Suprapubic skin (tissue), 4 donors: ENCODE data around the gene DPYD. TPM values are rescaled to one million over a fixed set of nuclear protein-coding genes. Genes with fewer than 3 reads are reported as not detected.

Experiments
- DNase-seq, 2 donors: peaks; one replicate each; pipeline ENCODE4 v3.0.0-alpha.2; 2019; ENCODE audit warnings: low spot score in 2 of 2
- H3K27ac ChIP-seq: fragments of 200-600 bp; sonication (generic); one replicate; pipeline ENCODE4 v1.5.1; 2019
- H3K27me3 ChIP-seq: fragments of 200-600 bp; sonication (generic); one replicate; pipeline ENCODE4 v1.5.1; 2019
- H3K36me3 ChIP-seq: fragments of 200-600 bp; sonication (generic); one replicate; pipeline ENCODE4 v1.5.1; 2019
- H3K4me1 ChIP-seq: fragments of 200-600 bp; sonication (generic); one replicate; pipeline ENCODE4 v1.5.1; 2019
- H3K4me3 ChIP-seq: fragments of 200-600 bp; sonication (generic); one replicate; pipeline ENCODE4 v1.5.1; 2019; ENCODE audit warnings: mild to moderate bottlenecking
- H3K9me3 ChIP-seq: fragments of 200-600 bp; sonication (generic); one replicate; pipeline ENCODE4 v1.5.1; 2019
- CTCF ChIP-seq, 2 donors: fragments of 200-600 bp in 1 of 2; fragments of 450-650 bp in 1 of 2; sonication (generic) in 1 of 2; IDR thresholded peaks; one replicate each; pipeline ENCODE4 v1.5.1; 2016 to 2019; ENCODE audit warnings: antibody characterized with exemption in 2 of 2, mild to moderate bottlenecking in 1 of 2, moderate library complexity in 1 of 2
- EP300 ChIP-seq: sonication (generic); formaldehyde crosslinking; IDR thresholded peaks from one replicate; pipeline ENCODE4 v1.6.1; 2017; ENCODE audit warnings: antibody characterized with exemption
- POLR2A ChIP-seq, 2 donors: fragments of 450-650 bp; IDR thresholded peaks; one replicate each; pipeline ENCODE4 v1.6.1; 2017; ENCODE audit warnings: antibody characterized with exemption in 2 of 2, mild to moderate bottlenecking in 2 of 2, moderate library complexity in 2 of 2
- POLR2AphosphoS5 ChIP-seq, 3 donors: sonication (generic); formaldehyde crosslinking; IDR thresholded peaks; one replicate each; pipeline ENCODE4 v1.6.1; 2017; ENCODE audit warnings: antibody characterized with exemption in 3 of 3
- WGBS: methylation state at CpG from one replicate; pipeline ENCODE4 v1.1.5; 2018; 5-methylcytosine and 5-hydroxymethylcytosine counted together
- total RNA-seq, 4 donors: library from RNA; depleted of rRNA; stranded (reverse); fragments of >200 nt; gene quantifications; one replicate each; pipeline ENCODE4 v1.1.0, GENCODE V29; 2016

DPYD gene
- total RNA-seq, 4 donors from 2014 or later = 10.1 to 31.9 (median 11.6) TPM

- H3K27ac ChIP-seq = no peak overlapping the region
- DNase-seq = no peak
- no peaks in the 10 kb centered on the region for H3K4me1 ChIP-seq
- no peaks in the 10 kb centered on the region for H3K27me3 ChIP-seq
- TF ChIP-seq POLR2A (IDR thresholded peaks at IDR 0.05) = no peak
- no peak for TF ChIP-seq POLR2AphosphoS5 (IDR thresholded peaks at IDR 0.05)
- TF ChIP-seq EP300 = no peak
- no peak for TF ChIP-seq CTCF (IDR thresholded peaks at IDR 0.05)
- 83% methylated on average over 3 of the region's 3 CpGs for WGBS
- no peaks in the 10 kb centered on the region for H3K9me3 ChIP-seq
- no peak overlapping the region for H3K4me3 ChIP-seq
- no peaks in the 10 kb centered on the region for H3K36me3 ChIP-seq
These were observed 317.6 kb downstream of the DPYD start for GRCh38 chr1:97603218-97603617.

GRCh38 chr1:97599447-97599846 lies 321.4 kb downstream of the DPYD start:
- 79% methylated on average over 2 of the region's 2 CpGs for WGBS
- H3K4me1 ChIP-seq = no peaks in the 10 kb centered on the region
- DNase-seq = no peak
- H3K27ac ChIP-seq = no peak overlapping the region
- no peaks in the 10 kb centered on the region for H3K36me3 ChIP-seq
- H3K9me3 ChIP-seq = no peaks in the 10 kb centered on the region
- no peak overlapping the region for H3K4me3 ChIP-seq
- no peaks in the 10 kb centered on the region for H3K27me3 ChIP-seq
- TF ChIP-seq POLR2AphosphoS5 (IDR thresholded peaks at IDR 0.05) (no peak), EP300 (no peak), CTCF (IDR thresholded peaks at IDR 0.05) (no peak), POLR2A (IDR thresholded peaks at IDR 0.05) (no peak)

GRCh38 chr1:97593192-97593591 lies 327.6 kb downstream of the DPYD start:
- H3K36me3 ChIP-seq = no peaks in the 10 kb centered on the region
- H3K4me3 ChIP-seq = no peak overlapping the region
- H3K27ac ChIP-seq = no peak overlapping the region
- WGBS = 83% methylated on average over 8 of the region's 8 CpGs
- no peaks in the 10 kb centered on the region for H3K27me3 ChIP-seq
- H3K9me3 ChIP-seq = no peaks in the 10 kb centered on the region
- TF ChIP-seq POLR2AphosphoS5 (IDR thresholded peaks at IDR 0.05) (no peak), CTCF (IDR thresholded peaks at IDR 0.05) (no peak), POLR2A (IDR thresholded peaks at IDR 0.05) (no peak), EP300 (no peak)
- DNase-seq = no peak
- no peaks in the 10 kb centered on the region for H3K4me1 ChIP-seq

GRCh38 chr1:97588772-97589171 lies 332.1 kb downstream of the DPYD start:
- Histone ChIP-seq H3K4me3 (no peak overlapping the region), H3K36me3 (no peaks in the 10 kb centered on the region), H3K9me3 (no peaks in the 10 kb centered on the region), H3K4me1 (no peaks in the 10 kb centered on the region), H3K27me3 (no peaks in the 10 kb centered on the region), H3K27ac (no peak overlapping the region)
- DNase-seq = no peak
- TF ChIP-seq POLR2AphosphoS5 (IDR thresholded peaks at IDR 0.05) (no peak), POLR2A (IDR thresholded peaks at IDR 0.05) (no peak), EP300 (no peak), CTCF (IDR thresholded peaks at IDR 0.05) (no peak)

- WGBS = 96% methylated on average over 2 of the region's 2 CpGs
- H3K9me3 ChIP-seq = no peaks in the 10 kb centered on the region
- no peak for DNase-seq
- no peak for TF ChIP-seq CTCF (IDR thresholded peaks at IDR 0.05)
- TF ChIP-seq POLR2AphosphoS5 (IDR thresholded peaks at IDR 0.05) = no peak
- TF ChIP-seq POLR2A (IDR thresholded peaks at IDR 0.05) = no peak
- TF ChIP-seq EP300 = no peak
- H3K27ac ChIP-seq = no peak overlapping the region
- no peaks in the 10 kb centered on the region for H3K36me3 ChIP-seq
- H3K4me3 ChIP-seq = no peak overlapping the region
- no peaks in the 10 kb centered on the region for H3K27me3 ChIP-seq
- H3K4me1 ChIP-seq = no peaks in the 10 kb centered on the region
These were observed 339.2 kb downstream of the DPYD start for GRCh38 chr1:97581614-97582051.
